A673 (cell line): ENCODE data around the gene ZNF610.

ENCODE experiments used
- EZH2 ChIP-seq: fragments of 200-600 bp; sonication (generic); IDR thresholded peaks from 2 replicates; pipeline ENCODE4 v1.6.1; 2017; ENCODE audit warnings: borderline replicate concordance, low read depth, mild to moderate bottlenecking, mixed read lengths, antibody characterized with exemption, low read length; ENCODE audit not compliant: poor library complexity, severe bottlenecking
- TF ChIP-seq, protein P1 (sequence below): fragments of 300-800, 200-600 bp; sonication (generic); conservative IDR thresholded peaks from 2 replicates; pipeline ENCODE4 v1.5.1; 2017; ENCODE audit warnings: low read depth, mild to moderate bottlenecking, antibody characterized with exemption, low read length, moderate library complexity, mixed read lengths

DNA sequence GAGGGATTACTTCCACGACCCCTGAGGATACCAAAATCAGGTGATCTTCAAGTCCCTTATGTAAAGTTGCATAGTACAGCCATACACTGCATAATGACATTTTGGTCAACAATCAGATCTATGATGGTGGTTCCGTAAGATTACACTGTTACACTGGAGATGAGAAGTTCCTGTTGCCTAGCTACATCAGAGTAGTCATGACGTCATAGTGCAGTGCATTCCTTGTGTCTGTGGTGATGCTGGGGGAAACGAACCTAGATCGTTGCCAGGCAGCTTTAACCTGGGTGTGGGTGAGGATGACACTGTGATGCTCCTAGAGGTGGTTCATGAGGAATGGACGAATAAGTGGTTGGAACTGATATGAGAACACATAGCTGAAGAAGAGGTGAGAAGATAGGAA is 9.1 kb downstream of the ZNF610 start:
- TF ChIP-seq, protein P1, sequence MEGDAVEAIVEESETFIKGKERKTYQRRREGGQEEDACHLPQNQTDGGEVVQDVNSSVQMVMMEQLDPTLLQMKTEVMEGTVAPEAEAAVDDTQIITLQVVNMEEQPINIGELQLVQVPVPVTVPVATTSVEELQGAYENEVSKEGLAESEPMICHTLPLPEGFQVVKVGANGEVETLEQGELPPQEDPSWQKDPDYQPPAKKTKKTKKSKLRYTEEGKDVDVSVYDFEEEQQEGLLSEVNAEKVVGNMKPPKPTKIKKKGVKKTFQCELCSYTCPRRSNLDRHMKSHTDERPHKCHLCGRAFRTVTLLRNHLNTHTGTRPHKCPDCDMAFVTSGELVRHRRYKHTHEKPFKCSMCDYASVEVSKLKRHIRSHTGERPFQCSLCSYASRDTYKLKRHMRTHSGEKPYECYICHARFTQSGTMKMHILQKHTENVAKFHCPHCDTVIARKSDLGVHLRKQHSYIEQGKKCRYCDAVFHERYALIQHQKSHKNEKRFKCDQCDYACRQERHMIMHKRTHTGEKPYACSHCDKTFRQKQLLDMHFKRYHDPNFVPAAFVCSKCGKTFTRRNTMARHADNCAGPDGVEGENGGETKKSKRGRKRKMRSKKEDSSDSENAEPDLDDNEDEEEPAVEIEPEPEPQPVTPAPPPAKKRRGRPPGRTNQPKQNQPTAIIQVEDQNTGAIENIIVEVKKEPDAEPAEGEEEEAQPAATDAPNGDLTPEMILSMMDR: no peak
- no peak for TF ChIP-seq EZH2
